Measurements from ENCODE around the gene RPL36.

RPL36 gene

GRCh38 chr19:5690125-5690954 lies at the start of gene RPL36:
Gene RPL36 (plus strand): TSS chr19:5690295. CDS start chr19:5690508, 213 bp downstream.
- peak; percentile 54 for FAIRE-seq
- DNase-seq (ENCODE audit: low spot score): peak; percentile 94

- no peak for FAIRE-seq
- DNase-seq (ENCODE audit: low spot score): no peak
Observed at GRCh38 chr19:5641171-5641570, 48.9 kb upstream of the RPL36 start.

GRCh38 chr19:5642204-5642603 lies 47.9 kb upstream of the RPL36 start:
- no peak for DNase-seq (ENCODE audit: low spot score)
- no peak for FAIRE-seq

- FAIRE-seq (no peak), DNase-seq (ENCODE audit: low spot score) (no peak)
Observed at GRCh38 chr19:5643060-5643459, 47.0 kb upstream of the RPL36 start.

GRCh38 chr19:5644037-5644436 lies 46.1 kb upstream of the RPL36 start:
- DNase-seq (ENCODE audit: low spot score) (no peak), FAIRE-seq (no peak)

- FAIRE-seq (no peak), DNase-seq (ENCODE audit: low spot score) (no peak)
Observed at GRCh38 chr19:5645409-5645808, 44.7 kb upstream of the RPL36 start.

GRCh38 chr19:5646703-5647102 lies 43.4 kb upstream of the RPL36 start:
- FAIRE-seq (no peak), DNase-seq (ENCODE audit: low spot score) (no peak)

GRCh38 chr19:5648464-5648863 lies 41.6 kb upstream of the RPL36 start:
- DNase-seq (ENCODE audit: low spot score) (no peak), FAIRE-seq (no peak)

- FAIRE-seq (no peak), DNase-seq (ENCODE audit: low spot score) (no peak)
Observed at GRCh38 chr19:5651361-5651760, 38.7 kb upstream of the RPL36 start.

- DNase-seq (ENCODE audit: low spot score) (no peak), FAIRE-seq (no peak)
Observed at GRCh38 chr19:5652261-5652660, 37.8 kb upstream of the RPL36 start.

- FAIRE-seq (no peak), DNase-seq (ENCODE audit: low spot score) (no peak)
Observed at GRCh38 chr19:5654931-5655330, 35.2 kb upstream of the RPL36 start.

GRCh38 chr19:5655412-5655811 lies 34.7 kb upstream of the RPL36 start:
- no peak for DNase-seq (ENCODE audit: low spot score)
- no peak for FAIRE-seq

- DNase-seq (ENCODE audit: low spot score) (no peak), FAIRE-seq (no peak)
Observed at GRCh38 chr19:5661483-5661882, 28.6 kb upstream of the RPL36 start.

- no peak for FAIRE-seq
- DNase-seq (ENCODE audit: low spot score): no peak
Observed at GRCh38 chr19:5663904-5664303, 26.2 kb upstream of the RPL36 start.

- FAIRE-seq: no peak
- no peak for DNase-seq (ENCODE audit: low spot score)
Observed at GRCh38 chr19:5664515-5664914, 25.6 kb upstream of the RPL36 start.

- peak; percentile 74 for DNase-seq (ENCODE audit: low spot score)
Observed at GRCh38 chr19:5665781-5666513, 24.1 kb upstream of the RPL36 start.

GRCh38 chr19:5666921-5667610 lies 23.0 kb upstream of the RPL36 start:
- no peak for FAIRE-seq
- no peak for DNase-seq (ENCODE audit: low spot score)

More at GRCh38 chr19:5665781-5666513, 24.1 kb upstream of the RPL36 start:
- peak; percentile 92 for FAIRE-seq

- DNase-seq (ENCODE audit: low spot score): no peak
- FAIRE-seq: no peak
Observed at GRCh38 chr19:5667751-5668271, 22.3 kb upstream of the RPL36 start.

- no peak for DNase-seq (ENCODE audit: low spot score)
- FAIRE-seq: no peak
Observed at GRCh38 chr19:5669212-5669611, 20.9 kb upstream of the RPL36 start.

- no peak for DNase-seq (ENCODE audit: low spot score)
- no peak for FAIRE-seq
Observed at GRCh38 chr19:5671600-5671999, 18.5 kb upstream of the RPL36 start.

GRCh38 chr19:5672708-5673459 lies 17.2 kb upstream of the RPL36 start:
- no peak for FAIRE-seq

More at GRCh38 chr19:5672708-5673459, 17.2 kb upstream of the RPL36 start:
- DNase-seq (ENCODE audit: low spot score): no peak

Data from RCC 7860 (cell line).